ENCODE measurements around the gene NPB.

The NPB gene

DNA sequence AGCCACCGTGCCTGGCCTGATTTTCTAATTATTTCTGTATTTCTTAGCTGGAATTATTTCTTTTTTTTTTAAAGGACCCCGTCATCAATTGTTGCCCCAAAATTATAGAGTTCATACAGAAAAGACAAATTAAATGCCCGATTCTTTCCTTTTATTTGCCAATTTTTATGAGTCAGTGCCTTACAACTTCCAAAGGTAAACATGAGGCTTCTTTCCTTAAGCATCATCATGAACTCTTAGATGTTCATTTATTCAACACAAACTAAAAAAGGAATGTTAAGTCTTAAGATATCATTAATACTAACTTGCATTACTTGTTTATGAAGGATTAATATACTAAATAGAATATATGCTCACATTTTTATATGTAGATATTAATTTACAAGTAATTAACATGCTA, 23.7 kb upstream of the NPB start:
- H3K4me3 ChIP-seq (ENCODE audit: low read length), result no peak overlapping the region
- H2BK5ac ChIP-seq (ENCODE audit: low read length), result no peak overlapping the region
- H2BK15ac ChIP-seq (replicated peaks; ENCODE audit: low read depth), result no peak overlapping the region
- H3K23ac ChIP-seq (ENCODE audit: low read length), result no peak overlapping the region
- H3K4me1 ChIP-seq (ENCODE audit: control insufficient read depth, low read depth, low read length), result no peaks in the 10 kb centered on the region
- H3K79me2 ChIP-seq (ENCODE audit: control insufficient read depth, insufficient read depth, low read length), result no peaks in the 10 kb centered on the region
- no peaks in the 10 kb centered on the region for H3K36me3 ChIP-seq (ENCODE audit: control insufficient read depth, insufficient read depth, low read length)
- H4K5ac ChIP-seq (ENCODE audit: low read length), result no peak overlapping the region
- H3K27ac ChIP-seq (ENCODE audit: low read depth, low read length), result no peak overlapping the region
- H3K79me1 ChIP-seq (ENCODE audit: low read length), result no peaks in the 10 kb centered on the region
- H3K9ac ChIP-seq (ENCODE audit: low read length), result no peak overlapping the region
- H3K4me2 ChIP-seq (ENCODE audit: low read length), result no peak overlapping the region
- H2AK5ac ChIP-seq (ENCODE audit: low read length), result no peak overlapping the region
- H3K56ac ChIP-seq (ENCODE audit: low read length), result no peak overlapping the region
- H3K4ac ChIP-seq (ENCODE audit: low read depth, low read length), result no peak overlapping the region
- H4K8ac ChIP-seq (ENCODE audit: low read depth, low read length), result no peak overlapping the region
- no CpG with 5 or more reads among the region's 3 CpGs for WGBS (ENCODE audit: extremely low coverage, insufficient coverage, low lambda C conversion rate)
- H2BK120ac ChIP-seq (ENCODE audit: low read depth, low read length), result no peak overlapping the region
- H3K27me3 ChIP-seq (ENCODE audit: insufficient read depth, low read length, poor library complexity), result no peaks in the 10 kb centered on the region
- no peak overlapping the region for H3K18ac ChIP-seq (ENCODE audit: low read length)
- DNase-seq, result no peak

DNA sequence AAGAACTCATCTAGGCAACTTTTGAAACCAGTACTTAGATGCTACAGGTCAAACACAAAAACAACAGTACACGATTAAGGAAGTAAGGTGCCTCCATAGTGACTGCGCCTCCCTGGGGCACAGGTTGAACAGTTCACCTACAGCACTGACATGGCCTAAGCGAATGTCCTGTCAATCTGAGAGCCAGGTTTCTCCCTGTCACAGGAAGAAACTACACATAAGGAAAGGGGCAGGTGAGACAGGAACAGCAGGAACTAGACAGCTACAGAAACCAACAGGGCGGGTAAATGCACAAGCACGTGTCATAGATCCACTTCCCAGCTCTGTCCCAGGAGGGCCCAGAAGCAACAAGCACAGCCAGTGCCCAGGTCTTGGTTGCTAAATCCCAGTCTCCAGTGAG, 22.9 kb upstream of the NPB start:
- H3K79me1 ChIP-seq (ENCODE audit: low read length), result no peaks in the 10 kb centered on the region
- no peak overlapping the region for H2AK5ac ChIP-seq (ENCODE audit: low read length)
- no peak overlapping the region for H4K5ac ChIP-seq (ENCODE audit: low read length)
- H3K23ac ChIP-seq (ENCODE audit: low read length), result no peak overlapping the region
- H3K9ac ChIP-seq (ENCODE audit: low read length), result no peak overlapping the region
- H3K79me2 ChIP-seq (ENCODE audit: control insufficient read depth, insufficient read depth, low read length), result no peaks in the 10 kb centered on the region
- peaks cover 1% of the 10 kb centered on the region for H3K36me3 ChIP-seq (ENCODE audit: control insufficient read depth, insufficient read depth, low read length)
- no peaks in the 10 kb centered on the region for H3K4me1 ChIP-seq (ENCODE audit: control insufficient read depth, low read depth, low read length)
- H3K56ac ChIP-seq (ENCODE audit: low read length), result no peak overlapping the region
- H3K18ac ChIP-seq (ENCODE audit: low read length), result no peak overlapping the region
- no peak overlapping the region for H3K27ac ChIP-seq (ENCODE audit: low read depth, low read length)
- H2BK5ac ChIP-seq (ENCODE audit: low read length), result no peak overlapping the region
- H3K27me3 ChIP-seq (ENCODE audit: insufficient read depth, low read length, poor library complexity), result no peaks in the 10 kb centered on the region
- no peak overlapping the region for H3K4me2 ChIP-seq (ENCODE audit: low read length)
- no peak overlapping the region for H2BK15ac ChIP-seq (replicated peaks; ENCODE audit: low read depth)
- no CpG with 5 or more reads among the region's 5 CpGs for WGBS (ENCODE audit: extremely low coverage, insufficient coverage, low lambda C conversion rate)
- H3K4ac ChIP-seq (ENCODE audit: low read depth, low read length), result no peak overlapping the region
- H4K8ac ChIP-seq (ENCODE audit: low read depth, low read length), result no peak overlapping the region
- H2BK120ac ChIP-seq (ENCODE audit: low read depth, low read length), result no peak overlapping the region
- H3K4me3 ChIP-seq (ENCODE audit: low read length), result no peak overlapping the region
- no peak for DNase-seq

DNA sequence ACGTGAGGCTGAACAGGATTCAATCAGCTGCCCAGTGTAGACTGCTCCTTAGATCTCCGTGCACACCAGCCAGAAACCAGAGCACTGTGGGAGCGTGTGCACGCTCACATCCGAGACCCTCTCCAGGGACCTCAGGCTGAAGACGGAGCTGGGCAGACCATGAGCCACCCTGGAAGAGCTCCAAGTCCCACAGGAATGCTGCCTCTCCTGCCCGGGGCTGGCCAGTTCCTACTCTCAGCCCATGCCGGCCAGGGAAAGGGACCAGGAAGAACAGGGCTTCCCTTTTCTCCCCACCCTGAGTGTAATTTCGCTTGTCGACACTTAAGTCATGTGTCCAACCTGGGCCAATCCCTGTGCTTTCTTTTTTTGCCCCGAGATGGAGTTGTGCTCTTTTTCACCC, 17.5 kb upstream of the NPB start:
- H2BK120ac ChIP-seq (ENCODE audit: low read depth, low read length), result no peak overlapping the region
- H2AK5ac ChIP-seq (ENCODE audit: low read length), result no peak overlapping the region
- H3K4me1 ChIP-seq (ENCODE audit: control insufficient read depth, low read depth, low read length), result no peaks in the 10 kb centered on the region
- no peak overlapping the region for H2BK5ac ChIP-seq (ENCODE audit: low read length)
- H3K79me1 ChIP-seq (ENCODE audit: low read length), result peaks cover 24% of the 10 kb centered on the region
- H4K5ac ChIP-seq (ENCODE audit: low read length), result no peak overlapping the region
- no peak overlapping the region for H3K23ac ChIP-seq (ENCODE audit: low read length)
- H3K27me3 ChIP-seq (ENCODE audit: insufficient read depth, low read length, poor library complexity), result no peaks in the 10 kb centered on the region
- H3K4ac ChIP-seq (ENCODE audit: low read depth, low read length), result no peak overlapping the region
- H3K4me3 ChIP-seq (ENCODE audit: low read length), result no peak overlapping the region
- H2BK15ac ChIP-seq (replicated peaks; ENCODE audit: low read depth), result no peak overlapping the region
- H3K18ac ChIP-seq (ENCODE audit: low read length), result no peak overlapping the region
- no peak overlapping the region for H4K8ac ChIP-seq (ENCODE audit: low read depth, low read length)
- WGBS (ENCODE audit: extremely low coverage, insufficient coverage, low lambda C conversion rate), result no CpG with 5 or more reads among the region's 11 CpGs
- H3K4me2 ChIP-seq (ENCODE audit: low read length), result no peak overlapping the region
- H3K9ac ChIP-seq (ENCODE audit: low read length), result no peak overlapping the region
- peaks cover 27% of the 10 kb centered on the region for H3K36me3 ChIP-seq (ENCODE audit: control insufficient read depth, insufficient read depth, low read length)
- H3K56ac ChIP-seq (ENCODE audit: low read length), result no peak overlapping the region
- peaks cover 24% of the 10 kb centered on the region for H3K79me2 ChIP-seq (ENCODE audit: control insufficient read depth, insufficient read depth, low read length)
- DNase-seq, result no peak
- H3K27ac ChIP-seq (ENCODE audit: low read depth, low read length), result no peak overlapping the region

GRCh38 chr17:81884968-81885367, 17.1 kb upstream of the NPB start:
- no peaks in the 10 kb centered on the region for H3K27me3 ChIP-seq (ENCODE audit: insufficient read depth, low read length, poor library complexity)
- no peak overlapping the region for H3K18ac ChIP-seq (ENCODE audit: low read length)
- no peak overlapping the region for H4K8ac ChIP-seq (ENCODE audit: low read depth, low read length)
- H3K36me3 ChIP-seq (ENCODE audit: control insufficient read depth, insufficient read depth, low read length), result peaks cover 31% of the 10 kb centered on the region
- H3K9ac ChIP-seq (ENCODE audit: low read length), result no peak overlapping the region
- H4K5ac ChIP-seq (ENCODE audit: low read length), result no peak overlapping the region
- H3K4me1 ChIP-seq (ENCODE audit: control insufficient read depth, low read depth, low read length), result no peaks in the 10 kb centered on the region
- H2BK5ac ChIP-seq (ENCODE audit: low read length), result no peak overlapping the region
- no peak overlapping the region for H3K4ac ChIP-seq (ENCODE audit: low read depth, low read length)
- no peak overlapping the region for H2AK5ac ChIP-seq (ENCODE audit: low read length)
- no peak for DNase-seq
- no peak overlapping the region for H3K4me3 ChIP-seq (ENCODE audit: low read length)
- H2BK120ac ChIP-seq (ENCODE audit: low read depth, low read length), result no peak overlapping the region
- no peak overlapping the region for H3K4me2 ChIP-seq (ENCODE audit: low read length)
- H3K56ac ChIP-seq (ENCODE audit: low read length), result no peak overlapping the region
- H3K79me1 ChIP-seq (ENCODE audit: low read length), result peaks cover 29% of the 10 kb centered on the region
- peaks cover 29% of the 10 kb centered on the region for H3K79me2 ChIP-seq (ENCODE audit: control insufficient read depth, insufficient read depth, low read length)
- no CpG with 5 or more reads among the region's 5 CpGs for WGBS (ENCODE audit: extremely low coverage, insufficient coverage, low lambda C conversion rate)
- H2BK15ac ChIP-seq (replicated peaks; ENCODE audit: low read depth), result no peak overlapping the region
- no peak overlapping the region for H3K27ac ChIP-seq (ENCODE audit: low read depth, low read length)
- no peak overlapping the region for H3K23ac ChIP-seq (ENCODE audit: low read length)

DNA sequence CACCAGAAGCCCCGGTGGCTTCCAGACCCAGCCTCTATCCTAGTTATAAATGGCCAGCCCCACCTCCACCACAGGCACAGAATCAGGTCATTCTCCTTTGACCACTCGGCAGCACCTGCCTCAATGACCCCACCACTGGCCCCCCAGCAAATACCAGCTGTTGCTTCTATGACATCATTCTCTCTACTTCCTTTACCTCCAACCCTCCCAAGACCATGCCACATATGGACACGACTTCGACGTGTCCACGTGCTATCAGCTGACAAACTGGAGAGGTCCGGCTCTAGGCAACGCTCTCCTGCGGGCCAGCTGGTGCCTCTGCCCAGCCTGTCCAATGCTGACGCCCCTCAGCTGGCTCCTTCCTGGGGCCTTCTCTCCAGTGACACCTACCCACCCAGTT, 16.6 kb upstream of the NPB start:
- H3K36me3 ChIP-seq (ENCODE audit: control insufficient read depth, insufficient read depth, low read length), result peaks cover 31% of the 10 kb centered on the region
- WGBS (ENCODE audit: extremely low coverage, insufficient coverage, low lambda C conversion rate), result no CpG with 5 or more reads among the region's 10 CpGs

GRCh38 chr17:81885869-81886548, 16.0 kb upstream of the NPB start:
- Histone ChIP-seq H3K4me3 (ENCODE audit: low read length) (no peak overlapping the region), H3K9ac (ENCODE audit: low read length) (no peak overlapping the region), H2BK15ac (replicated peaks; ENCODE audit: low read depth) (no peak overlapping the region), H3K18ac (ENCODE audit: low read length) (no peak overlapping the region), H2BK5ac (ENCODE audit: low read length) (no peak overlapping the region), H3K27me3 (ENCODE audit: insufficient read depth, low read length, poor library complexity) (no peaks in the 10 kb centered on the region), H3K4ac (ENCODE audit: low read depth, low read length) (no peak overlapping the region), H3K27ac (ENCODE audit: low read depth, low read length) (no peak overlapping the region), H4K5ac (ENCODE audit: low read length) (no peak overlapping the region), H2AK5ac (ENCODE audit: low read length) (no peak overlapping the region), H2BK120ac (ENCODE audit: low read depth, low read length) (no peak overlapping the region), H3K79me1 (ENCODE audit: low read length) (peaks cover 34% of the 10 kb centered on the region), H4K8ac (ENCODE audit: low read depth, low read length) (no peak overlapping the region), H3K4me1 (ENCODE audit: control insufficient read depth, low read depth, low read length) (no peaks in the 10 kb centered on the region), H3K79me2 (ENCODE audit: control insufficient read depth, insufficient read depth, low read length) (peaks cover 39% of the 10 kb centered on the region), H3K56ac (ENCODE audit: low read length) (no peak overlapping the region), H3K36me3 (ENCODE audit: control insufficient read depth, insufficient read depth, low read length) (peaks cover 31% of the 10 kb centered on the region), H3K4me2 (ENCODE audit: low read length) (no peak overlapping the region), H3K23ac (ENCODE audit: low read length) (no peak overlapping the region)
- no CpG with 5 or more reads among the region's 11 CpGs for WGBS (ENCODE audit: extremely low coverage, insufficient coverage, low lambda C conversion rate)
- no peak for DNase-seq

More for the DNA sequence above, 16.6 kb upstream of the NPB start:
- no peak overlapping the region for H3K23ac ChIP-seq (ENCODE audit: low read length)
- peaks cover 34% of the 10 kb centered on the region for H3K79me2 ChIP-seq (ENCODE audit: control insufficient read depth, insufficient read depth, low read length)
- no peak overlapping the region for H4K8ac ChIP-seq (ENCODE audit: low read depth, low read length)
- no peak overlapping the region for H2BK120ac ChIP-seq (ENCODE audit: low read depth, low read length)
- DNase-seq, result no peak
- H3K27me3 ChIP-seq (ENCODE audit: insufficient read depth, low read length, poor library complexity), result no peaks in the 10 kb centered on the region
- no peak overlapping the region for H2BK5ac ChIP-seq (ENCODE audit: low read length)
- no peak overlapping the region for H2AK5ac ChIP-seq (ENCODE audit: low read length)
- no peak overlapping the region for H3K18ac ChIP-seq (ENCODE audit: low read length)
- H3K9ac ChIP-seq (ENCODE audit: low read length), result no peak overlapping the region
- H3K4ac ChIP-seq (ENCODE audit: low read depth, low read length), result no peak overlapping the region
- no peak overlapping the region for H2BK15ac ChIP-seq (replicated peaks; ENCODE audit: low read depth)
- no peak overlapping the region for H3K27ac ChIP-seq (ENCODE audit: low read depth, low read length)
- H3K56ac ChIP-seq (ENCODE audit: low read length), result no peak overlapping the region
- H3K4me1 ChIP-seq (ENCODE audit: control insufficient read depth, low read depth, low read length), result no peaks in the 10 kb centered on the region
- H4K5ac ChIP-seq (ENCODE audit: low read length), result no peak overlapping the region
- H3K4me3 ChIP-seq (ENCODE audit: low read length), result no peak overlapping the region
- peaks cover 33% of the 10 kb centered on the region for H3K79me1 ChIP-seq (ENCODE audit: low read length)
- H3K4me2 ChIP-seq (ENCODE audit: low read length), result no peak overlapping the region

All from mesendoderm (in vitro differentiated cells).